Prostate gland (tissue), 2 donors: Measurements from ENCODE around the gene PITHD1. TPM values are rescaled to one million over a fixed set of nuclear protein-coding genes. Genes with fewer than 3 reads are reported as not detected.

Source experiments
- DNase-seq: peaks from one replicate; pipeline ENCODE4 v3.0.0-alpha.2; 2019; ENCODE audit warnings: low spot score
- H3K27ac ChIP-seq, 2 donors: fragments of 200-600 bp; sonication (generic); 2 replicates each; pipeline ENCODE4 v1.5.1; 2017 to 2019
- H3K27me3 ChIP-seq: fragments of 200-600 bp; sonication (generic); replicated peaks from 2 replicates; pipeline ENCODE4 v1.5.1; 2019; ENCODE audit not compliant: insufficient read depth
- H3K36me3 ChIP-seq, 2 donors: fragments of 200-600 bp; sonication (generic); 1 replicate in 1 of 2; 2 replicates in 1 of 2; pipeline versions ENCODE4 v1.5.1 to v1.8.1; 2017 to 2019
- H3K4me1 ChIP-seq: fragments of 200-600 bp; sonication (generic); replicated peaks from 2 replicates; pipeline ENCODE4 v1.5.1; 2019
- H3K4me3 ChIP-seq, 2 donors: fragments of 200-600 bp; sonication (generic); 2 replicates each; pipeline ENCODE4 v1.5.1; 2017 to 2019
- H3K9me3 ChIP-seq: fragments of 200-600 bp; sonication (generic); 2 replicates; pipeline ENCODE4 v1.5.1; 2017
- POLR2A ChIP-seq: fragments of 450-650 bp; IDR thresholded peaks from one replicate; pipeline ENCODE4 v1.6.1; 2016; ENCODE audit warnings: antibody characterized with exemption, mild to moderate bottlenecking
- POLR2AphosphoS5 ChIP-seq: sonication (generic); formaldehyde crosslinking; IDR thresholded peaks from one replicate; pipeline ENCODE4 v1.6.1; 2017; ENCODE audit warnings: antibody characterized with exemption
- WGBS: methylation state at CpG from one replicate; pipeline ENCODE4 v1.1.5; 2018; 5-methylcytosine and 5-hydroxymethylcytosine counted together
- intact Hi-C: fragments of 100-400 bp; cut with DNase I; formaldehyde crosslinking; loops from one replicate; pipeline ENCODE4 v1.14.2; 2022
- total RNA-seq, 2 donors: library from RNA; depleted of rRNA; stranded (reverse); fragments of >200 nt; gene quantifications; one replicate each; pipeline ENCODE4 v1.1.0, GENCODE V29; 2016
- TF ChIP-seq, protein P1 (sequence below), 4 experiments: fragments of 200-600 bp in 2 of 4; fragments of 450-650 bp in 2 of 4; sonication (generic) in 2 of 4; IDR thresholded peaks; 1 replicate in 3 of 4; 2 replicates in 1 of 4; pipeline ENCODE4 v1.5.1; 2016 to 2019; ENCODE audit warnings: antibody characterized with exemption in 4 of 4, mild to moderate bottlenecking in 2 of 4, moderate library complexity in 2 of 4

The PITHD1 gene
- total RNA-seq, 2 donors from 2014 or later = 85.7 to 86.7 TPM

DNA sequence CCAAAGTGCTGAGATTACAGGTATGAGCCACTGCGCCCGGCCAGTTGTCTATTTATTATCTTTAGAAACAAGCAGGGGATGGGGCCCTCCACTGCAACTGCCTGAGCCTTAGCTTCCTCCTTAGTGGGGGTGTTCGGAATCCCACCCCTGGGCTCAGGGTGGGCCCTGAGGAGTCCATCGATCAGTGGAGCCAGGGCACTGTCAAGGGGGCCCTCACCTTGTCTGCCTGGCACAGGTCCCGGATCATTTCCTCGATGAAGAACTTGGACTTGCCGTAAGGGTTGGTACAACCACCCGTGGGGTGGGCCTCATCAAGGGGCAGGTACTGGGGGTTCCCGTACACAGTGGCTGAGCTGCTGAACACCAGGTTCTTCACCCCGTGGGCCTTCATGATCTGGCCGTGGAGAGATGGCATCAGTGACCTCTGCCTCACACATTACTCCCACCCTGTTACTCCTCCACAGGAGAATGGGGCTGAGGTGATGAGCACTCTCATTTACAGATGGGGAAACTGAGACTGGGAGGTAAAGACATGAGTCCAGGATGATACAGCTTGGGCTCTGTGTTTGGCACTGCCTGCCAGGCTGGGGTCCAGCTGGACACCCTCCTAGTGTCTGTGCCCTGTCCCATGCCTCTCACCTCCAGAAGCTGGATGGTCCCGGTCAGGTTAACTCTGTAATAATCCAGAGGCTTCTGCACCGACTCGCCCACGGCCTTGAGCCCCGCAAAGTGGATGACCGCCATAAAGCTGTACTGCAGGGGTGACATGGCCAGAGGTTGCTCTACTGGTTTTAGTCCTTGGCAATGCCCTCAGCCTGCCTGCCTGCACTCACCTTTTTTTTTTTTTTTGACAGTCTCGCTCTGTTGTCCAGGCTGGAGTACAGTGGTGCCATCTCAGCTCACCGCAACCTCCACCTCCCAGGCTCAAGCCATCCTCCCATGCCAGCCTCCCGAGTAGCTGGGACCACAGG lies 19.5 kb downstream of the PITHD1 start:
- Histone ChIP-seq H3K9me3 (no peaks in the 10 kb centered on the region), H3K4me3 (no peak overlapping the region), H3K27me3 (no peaks in the 10 kb centered on the region), H3K4me1 (peaks cover 21% of the 10 kb centered on the region), H3K27ac (peak overlapping the region in 1 of 2 donors; percentile 83), H3K36me3 (no peaks in the 10 kb centered on the region)
- intact Hi-C loops = no loop called here
- TF ChIP-seq, protein P1, sequence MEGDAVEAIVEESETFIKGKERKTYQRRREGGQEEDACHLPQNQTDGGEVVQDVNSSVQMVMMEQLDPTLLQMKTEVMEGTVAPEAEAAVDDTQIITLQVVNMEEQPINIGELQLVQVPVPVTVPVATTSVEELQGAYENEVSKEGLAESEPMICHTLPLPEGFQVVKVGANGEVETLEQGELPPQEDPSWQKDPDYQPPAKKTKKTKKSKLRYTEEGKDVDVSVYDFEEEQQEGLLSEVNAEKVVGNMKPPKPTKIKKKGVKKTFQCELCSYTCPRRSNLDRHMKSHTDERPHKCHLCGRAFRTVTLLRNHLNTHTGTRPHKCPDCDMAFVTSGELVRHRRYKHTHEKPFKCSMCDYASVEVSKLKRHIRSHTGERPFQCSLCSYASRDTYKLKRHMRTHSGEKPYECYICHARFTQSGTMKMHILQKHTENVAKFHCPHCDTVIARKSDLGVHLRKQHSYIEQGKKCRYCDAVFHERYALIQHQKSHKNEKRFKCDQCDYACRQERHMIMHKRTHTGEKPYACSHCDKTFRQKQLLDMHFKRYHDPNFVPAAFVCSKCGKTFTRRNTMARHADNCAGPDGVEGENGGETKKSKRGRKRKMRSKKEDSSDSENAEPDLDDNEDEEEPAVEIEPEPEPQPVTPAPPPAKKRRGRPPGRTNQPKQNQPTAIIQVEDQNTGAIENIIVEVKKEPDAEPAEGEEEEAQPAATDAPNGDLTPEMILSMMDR (IDR thresholded peaks at IDR 0.05) = no peak
- peak; percentile 34 for TF ChIP-seq POLR2AphosphoS5
- WGBS = 77% methylated on average over 20 of the region's 20 CpGs
- DNase-seq = no peak

DNA sequence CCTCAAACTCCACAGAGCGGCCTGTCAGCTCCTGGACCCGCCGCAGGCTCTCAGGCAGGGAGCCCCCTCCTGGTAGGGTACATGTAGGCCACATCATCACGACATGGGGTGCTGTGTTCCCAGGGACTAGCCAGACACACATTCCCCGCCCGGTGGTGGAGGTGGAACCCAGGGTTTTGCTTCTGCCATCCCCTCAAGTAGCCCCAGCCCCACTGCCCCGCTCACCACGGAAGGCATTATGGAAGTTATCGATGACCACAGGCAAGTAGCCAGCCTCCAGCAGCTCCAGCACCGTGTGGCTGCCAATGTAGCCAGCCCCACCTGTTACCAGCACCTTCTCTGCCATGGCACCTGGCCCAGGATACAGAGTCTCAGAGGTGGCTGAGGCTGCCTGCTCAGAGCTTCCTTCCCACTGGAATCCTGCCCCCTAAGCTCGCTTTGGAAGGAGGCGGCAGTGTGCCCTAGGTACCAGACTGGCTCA lies 20.5 kb downstream of the PITHD1 start:
- intact Hi-C loops = no loop called here
- no peaks in the 10 kb centered on the region for H3K9me3 ChIP-seq
- 81% methylated on average over 9 of the region's 12 CpGs for WGBS
- no peak for DNase-seq
- no peaks in the 10 kb centered on the region for H3K36me3 ChIP-seq
- TF ChIP-seq POLR2A (no peak), POLR2AphosphoS5 (no peak)
- TF ChIP-seq, protein P1 (IDR thresholded peaks at IDR 0.05) = no peak
- H3K27me3 ChIP-seq = no peaks in the 10 kb centered on the region
- H3K27ac ChIP-seq = peak overlapping the region; percentile 83 to 87
- peaks cover 12% of the 10 kb centered on the region for H3K4me1 ChIP-seq
- H3K4me3 ChIP-seq = no peak overlapping the region

DNA sequence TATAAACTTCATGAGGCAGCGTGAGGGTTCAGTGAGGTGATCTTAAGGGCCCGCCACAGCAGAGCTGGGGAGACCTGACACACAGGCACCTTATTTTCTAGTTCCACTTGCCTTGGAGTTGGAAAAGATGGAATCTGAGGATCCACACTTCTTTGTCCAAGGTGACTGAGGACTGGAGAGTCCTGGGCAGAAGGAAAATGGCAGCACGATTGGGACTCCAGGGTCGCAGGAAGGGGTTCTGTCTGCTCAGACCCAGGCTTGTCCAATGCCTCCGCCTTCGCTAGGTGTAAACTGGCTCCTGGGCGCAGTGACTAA lies 21.0 kb downstream of the PITHD1 start:
- intact Hi-C loops = no loop called here
- H3K27me3 ChIP-seq = no peaks in the 10 kb centered on the region
- no peak for DNase-seq
- no peaks in the 10 kb centered on the region for H3K9me3 ChIP-seq
- no peaks in the 10 kb centered on the region for H3K36me3 ChIP-seq
- H3K4me3 ChIP-seq = no peak overlapping the region
- peak overlapping the region; percentile 83 to 87 for H3K27ac ChIP-seq
- TF ChIP-seq POLR2A (no peak), POLR2AphosphoS5 (no peak)
- TF ChIP-seq, protein P1 (IDR thresholded peaks at IDR 0.05) = no peak
- H3K4me1 ChIP-seq = peaks cover 12% of the 10 kb centered on the region
- WGBS = 65% methylated on average over 7 of the region's 7 CpGs

DNA sequence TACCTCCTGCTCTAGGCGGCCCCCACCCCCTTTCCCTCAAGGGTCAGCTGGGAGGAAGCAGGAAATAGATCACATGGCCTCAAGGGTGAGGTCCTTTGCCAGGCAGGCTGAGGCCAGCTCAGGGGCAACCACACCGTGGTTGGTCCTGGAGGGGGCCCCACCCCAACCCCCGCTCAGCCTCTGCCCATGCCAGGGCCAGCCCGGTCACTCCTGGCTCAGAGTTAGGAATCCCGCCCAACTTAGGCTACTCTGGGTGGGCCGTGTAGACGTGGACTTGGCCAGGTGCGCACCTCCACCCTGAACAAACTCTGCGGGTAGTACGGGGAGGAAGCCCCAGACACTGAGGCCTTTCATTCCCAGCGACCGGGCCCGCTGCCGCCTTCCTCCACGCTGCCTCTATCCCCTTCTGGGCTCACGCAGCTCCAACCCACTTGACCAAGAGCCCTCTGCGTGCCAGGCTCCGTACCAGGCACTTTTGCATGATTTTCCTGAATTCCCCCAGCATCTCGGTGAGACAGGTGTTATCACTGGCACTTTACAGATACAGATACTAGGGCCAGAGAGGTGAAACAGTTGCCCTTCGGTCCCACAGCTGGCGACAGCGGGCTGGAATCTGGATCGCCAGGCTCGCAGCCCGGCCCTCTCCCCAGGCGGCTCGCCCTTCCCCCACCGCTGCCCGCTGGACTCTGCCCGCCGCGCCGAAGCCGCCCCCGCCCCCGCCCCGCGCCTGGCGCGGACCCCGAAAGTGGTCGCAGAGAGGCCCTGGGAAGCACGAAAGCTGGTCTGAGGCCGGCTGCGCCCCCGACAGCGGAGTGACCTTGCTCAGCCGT lies 21.6 kb downstream of the PITHD1 start:
- WGBS = 5% methylated on average over 36 of the region's 48 CpGs
- Histone ChIP-seq H3K4me3 (peak overlapping the region; percentile 84 to 87), H3K36me3 (no peaks in the 10 kb centered on the region), H3K9me3 (no peaks in the 10 kb centered on the region), H3K27ac (peak overlapping the region; percentile 83 to 87), H3K4me1 (peaks cover 12% of the 10 kb centered on the region), H3K27me3 (no peaks in the 10 kb centered on the region)
- intact Hi-C loops = loop anchor here (10.0 kb wide), 1 partner anchor 225 kb away; no protein-coding TSS in a partner anchor
- peak; percentile 41 for DNase-seq
- TF ChIP-seq, protein P1 (IDR thresholded peaks at IDR 0.05) = no peak
- peak; percentile 69 for TF ChIP-seq POLR2A
- peak; percentile 47 for TF ChIP-seq POLR2AphosphoS5
